ENCODE data around the gene STXBP5. TPM values are rescaled to one million over a fixed set of nuclear protein-coding genes. Genes with fewer than 3 reads are reported as not detected.

STXBP5 gene
- total RNA-seq, 1 experiment from 2014 or later: 11.6 TPM

- WGBS (ENCODE audit: extremely low coverage, insufficient read length, low lambda C conversion rate): no CpG with 5 or more reads among the region's 3 CpGs
- Histone ChIP-seq H3T11ph (ENCODE audit: low read length) (no peak overlapping the region), H3K4me2 (ENCODE audit: insufficient read depth, insufficient read length, low read length) (no peak overlapping the region), H2BK15ac (ENCODE audit: low read depth, low read length) (no peak overlapping the region), H3K27me3 (ENCODE audit: insufficient read depth, low read length) (no peaks in the 10 kb centered on the region), H3K4ac (ENCODE audit: low read depth, low read length) (no peak overlapping the region), H3K56ac (ENCODE audit: insufficient read length, low read depth, low read length) (no peak overlapping the region), H4K5ac (ENCODE audit: insufficient read length, low read depth, low read length) (no peak overlapping the region), H4K8ac (replicated peaks; ENCODE audit: insufficient read length, low read depth, low read length) (no peak overlapping the region), H4K20me1 (ENCODE audit: control insufficient read depth, insufficient read depth, insufficient read length) (no peaks in the 10 kb centered on the region), H2BK20ac (ENCODE audit: low read depth, low read length, poor library complexity, severe bottlenecking) (no peak overlapping the region), H2BK5ac (ENCODE audit: insufficient read length, low read length) (no peak overlapping the region), H2AK5ac (ENCODE audit: insufficient read length, low read length) (no peak overlapping the region), H3K27ac (ENCODE audit: insufficient read length, low read depth, low read length) (no peak overlapping the region), H3K4me1 (ENCODE audit: insufficient read depth, low read length) (peaks cover 3% of the 10 kb centered on the region; the same call in 1 of the 2 replicates), H4K91ac (ENCODE audit: insufficient read length, low read depth, low read length) (no peak overlapping the region), H3K23me2 (ENCODE audit: insufficient read length, low read depth, low read length, poor library complexity, severe bottlenecking) (no peaks in the 10 kb centered on the region), H2BK120ac (ENCODE audit: low read depth, low read length, poor library complexity, severe bottlenecking) (no peak overlapping the region), H3K23ac (ENCODE audit: insufficient read length, low read depth, low read length) (no peak overlapping the region), H3K14ac (ENCODE audit: insufficient read depth, low read length) (no peak overlapping the region), H3K79me2 (ENCODE audit: insufficient read depth, low read length) (no peaks in the 10 kb centered on the region), H2AFZ (ENCODE audit: low read length) (no peak overlapping the region), H3K18ac (ENCODE audit: insufficient read length, low read depth, low read length) (no peak overlapping the region), H3K9ac (ENCODE audit: extremely low read depth, insufficient read length, low read length) (no peak overlapping the region), H2BK12ac (ENCODE audit: insufficient read length, low read depth, low read length) (no peak overlapping the region), H3K9me3 (ENCODE audit: control insufficient read depth, low read depth, low read length) (no peaks in the 10 kb centered on the region), H3K79me1 (ENCODE audit: insufficient read depth, low read depth, low read length, poor library complexity, severe bottlenecking) (no peaks in the 10 kb centered on the region)
- TF ChIP-seq, protein P1, sequence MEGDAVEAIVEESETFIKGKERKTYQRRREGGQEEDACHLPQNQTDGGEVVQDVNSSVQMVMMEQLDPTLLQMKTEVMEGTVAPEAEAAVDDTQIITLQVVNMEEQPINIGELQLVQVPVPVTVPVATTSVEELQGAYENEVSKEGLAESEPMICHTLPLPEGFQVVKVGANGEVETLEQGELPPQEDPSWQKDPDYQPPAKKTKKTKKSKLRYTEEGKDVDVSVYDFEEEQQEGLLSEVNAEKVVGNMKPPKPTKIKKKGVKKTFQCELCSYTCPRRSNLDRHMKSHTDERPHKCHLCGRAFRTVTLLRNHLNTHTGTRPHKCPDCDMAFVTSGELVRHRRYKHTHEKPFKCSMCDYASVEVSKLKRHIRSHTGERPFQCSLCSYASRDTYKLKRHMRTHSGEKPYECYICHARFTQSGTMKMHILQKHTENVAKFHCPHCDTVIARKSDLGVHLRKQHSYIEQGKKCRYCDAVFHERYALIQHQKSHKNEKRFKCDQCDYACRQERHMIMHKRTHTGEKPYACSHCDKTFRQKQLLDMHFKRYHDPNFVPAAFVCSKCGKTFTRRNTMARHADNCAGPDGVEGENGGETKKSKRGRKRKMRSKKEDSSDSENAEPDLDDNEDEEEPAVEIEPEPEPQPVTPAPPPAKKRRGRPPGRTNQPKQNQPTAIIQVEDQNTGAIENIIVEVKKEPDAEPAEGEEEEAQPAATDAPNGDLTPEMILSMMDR (conservative IDR thresholded peaks at IDR 0.05): no peak
- H3K4me3 Mint-ChIP-seq: no peak overlapping the region
- no peak for DNase-seq
- peaks cover 11 to 13% of the 10 kb centered on the region in 2 experiments for H3K4me1 Mint-ChIP-seq
- peaks cover 4 to 9% (median 4%) of the 10 kb centered on the region in 3 experiments; a peak in 3 of 7 replicates for H3K36me3 Mint-ChIP-seq (ENCODE audit: insufficient read depth in 1 of 3, low read depth in 3 of 3)
- H3K9me3 Mint-ChIP-seq: no peaks in the 10 kb centered on the region
- no peaks in the 10 kb centered on the region for H3K27me3 Mint-ChIP-seq (ENCODE audit: low read depth)
- peak overlapping the region in 1 of 3 experiments; percentile 89; a peak in 2 of 7 replicates for H3K27ac Mint-ChIP-seq
Measured at GRCh38 chr6:147310521-147310920, 106.3 kb downstream of the STXBP5 start.

Measured in H9 (cell line).